SK-N-SH (cell line): ENCODE results near the gene HECTD4.

Source experiments
- NFIC ChIP-seq: IDR thresholded peaks from 2 replicates; pipeline ENCODE4 v1.4.0; 2012; ENCODE audit warnings: borderline replicate concordance
- POLR2AphosphoS5 ChIP-seq: IDR thresholded peaks from 2 replicates; pipeline ENCODE4 v1.6.1; 2012; ENCODE audit warnings: low read depth, low read length
- SMC3 ChIP-seq: IDR thresholded peaks from 2 replicates; pipeline ENCODE4 v1.6.1; 2012; ENCODE audit warnings: low read depth, low read length, improper control_type of control experiment
- YY1 ChIP-seq: IDR thresholded peaks from 2 replicates; pipeline ENCODE4 v1.4.0; 2012; ENCODE audit warnings: low read depth, mild to moderate bottlenecking
- TF ChIP-seq, protein P1 (sequence below): fragments of 200-600 bp; sonication (generic); IDR thresholded peaks from 2 replicates; pipeline ENCODE4 v1.6.1; 2017; ENCODE audit warnings: antibody characterized with exemption, mild to moderate bottlenecking, moderate library complexity
- TF ChIP-seq, protein P2 (sequence below): IDR thresholded peaks from 2 replicates; pipeline ENCODE4; 2012

DNA sequence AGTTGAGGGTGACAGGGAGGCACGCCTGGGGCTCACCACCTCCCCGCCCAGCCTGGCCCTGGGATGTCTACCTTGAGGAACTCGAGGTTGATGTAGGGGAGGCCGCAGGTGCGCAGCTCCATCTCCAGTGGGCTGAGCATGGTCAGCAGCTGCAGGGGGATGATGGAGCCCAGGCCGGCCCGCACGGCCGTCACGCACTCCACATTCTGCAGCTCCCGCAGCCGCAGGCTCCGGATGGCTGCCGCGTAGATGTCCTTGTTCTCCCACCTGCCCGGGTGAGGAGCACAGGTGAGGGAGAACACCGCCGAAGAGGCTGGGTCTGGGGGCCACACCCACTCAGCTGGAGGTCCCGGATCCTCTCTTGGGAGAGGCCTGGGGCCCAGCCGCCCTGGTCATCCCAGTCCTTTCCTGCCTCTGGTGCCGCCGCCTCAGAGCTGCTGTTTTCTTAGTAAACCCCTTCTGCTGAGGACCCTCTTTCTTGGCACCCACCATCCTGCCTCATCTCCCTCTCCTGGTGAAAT, 218.7 kb downstream of the HECTD4 start:
- TF ChIP-seq POLR2AphosphoS5 (no peak), NFIC (no peak), SMC3 (no peak), YY1 (no peak)
- TF ChIP-seq, protein P1, sequence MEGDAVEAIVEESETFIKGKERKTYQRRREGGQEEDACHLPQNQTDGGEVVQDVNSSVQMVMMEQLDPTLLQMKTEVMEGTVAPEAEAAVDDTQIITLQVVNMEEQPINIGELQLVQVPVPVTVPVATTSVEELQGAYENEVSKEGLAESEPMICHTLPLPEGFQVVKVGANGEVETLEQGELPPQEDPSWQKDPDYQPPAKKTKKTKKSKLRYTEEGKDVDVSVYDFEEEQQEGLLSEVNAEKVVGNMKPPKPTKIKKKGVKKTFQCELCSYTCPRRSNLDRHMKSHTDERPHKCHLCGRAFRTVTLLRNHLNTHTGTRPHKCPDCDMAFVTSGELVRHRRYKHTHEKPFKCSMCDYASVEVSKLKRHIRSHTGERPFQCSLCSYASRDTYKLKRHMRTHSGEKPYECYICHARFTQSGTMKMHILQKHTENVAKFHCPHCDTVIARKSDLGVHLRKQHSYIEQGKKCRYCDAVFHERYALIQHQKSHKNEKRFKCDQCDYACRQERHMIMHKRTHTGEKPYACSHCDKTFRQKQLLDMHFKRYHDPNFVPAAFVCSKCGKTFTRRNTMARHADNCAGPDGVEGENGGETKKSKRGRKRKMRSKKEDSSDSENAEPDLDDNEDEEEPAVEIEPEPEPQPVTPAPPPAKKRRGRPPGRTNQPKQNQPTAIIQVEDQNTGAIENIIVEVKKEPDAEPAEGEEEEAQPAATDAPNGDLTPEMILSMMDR: no peak
- TF ChIP-seq, protein P2, sequence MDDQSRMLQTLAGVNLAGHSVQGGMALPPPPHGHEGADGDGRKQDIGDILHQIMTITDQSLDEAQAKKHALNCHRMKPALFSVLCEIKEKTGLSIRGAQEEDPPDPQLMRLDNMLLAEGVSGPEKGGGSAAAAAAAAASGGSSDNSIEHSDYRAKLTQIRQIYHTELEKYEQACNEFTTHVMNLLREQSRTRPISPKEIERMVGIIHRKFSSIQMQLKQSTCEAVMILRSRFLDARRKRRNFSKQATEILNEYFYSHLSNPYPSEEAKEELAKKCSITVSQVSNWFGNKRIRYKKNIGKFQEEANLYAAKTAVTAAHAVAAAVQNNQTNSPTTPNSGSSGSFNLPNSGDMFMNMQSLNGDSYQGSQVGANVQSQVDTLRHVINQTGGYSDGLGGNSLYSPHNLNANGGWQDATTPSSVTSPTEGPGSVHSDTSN: no peak
